CD4-positive, alpha-beta T cell treated with Interleukin-15 for 4 hours (primary cell): ENCODE data around the gene PTGFRN.

Experiments
- DNase-seq: peaks from one replicate; pipeline ENCODE4 v3.0.0-alpha.2; 2020; ENCODE audit warnings: low spot score

The PTGFRN gene

DNA sequence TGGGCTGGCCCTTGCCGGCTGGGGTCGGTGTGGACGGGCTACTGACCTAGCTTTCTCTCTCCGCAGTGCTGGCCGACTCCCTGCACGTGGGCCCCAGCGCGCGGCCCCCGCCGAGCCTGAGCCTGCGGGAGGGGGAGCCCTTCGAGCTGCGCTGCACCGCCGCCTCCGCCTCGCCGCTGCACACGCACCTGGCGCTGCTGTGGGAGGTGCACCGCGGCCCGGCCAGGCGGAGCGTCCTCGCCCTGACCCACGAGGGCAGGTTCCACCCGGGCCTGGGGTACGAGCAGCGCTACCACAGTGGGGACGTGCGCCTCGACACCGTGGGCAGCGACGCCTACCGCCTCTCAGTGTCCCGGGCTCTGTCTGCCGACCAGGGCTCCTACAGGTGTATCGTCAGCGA, 34.9 kb downstream of the PTGFRN start:
- no peak for DNase-seq

DNA sequence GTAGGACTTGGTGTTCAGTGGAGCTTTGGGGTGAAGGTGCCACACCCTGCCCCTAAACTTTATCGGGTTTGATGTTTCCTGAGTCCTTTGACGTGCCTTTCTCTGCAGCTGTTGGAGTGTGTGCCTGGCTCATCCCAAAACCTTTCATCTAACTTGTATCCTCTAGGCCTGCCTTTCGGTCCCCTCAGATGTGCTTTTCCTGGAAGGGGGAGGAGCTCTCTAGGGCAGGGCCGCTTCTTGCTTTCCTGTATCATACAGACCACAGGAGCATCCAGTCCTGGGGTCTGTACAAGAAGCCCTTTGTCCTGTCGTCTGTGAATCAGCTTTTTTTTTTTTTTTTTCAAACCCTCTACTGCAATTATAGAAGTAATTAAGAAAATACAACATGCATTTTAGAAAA, 35.7 kb downstream of the PTGFRN start:
- no peak for DNase-seq

DNA sequence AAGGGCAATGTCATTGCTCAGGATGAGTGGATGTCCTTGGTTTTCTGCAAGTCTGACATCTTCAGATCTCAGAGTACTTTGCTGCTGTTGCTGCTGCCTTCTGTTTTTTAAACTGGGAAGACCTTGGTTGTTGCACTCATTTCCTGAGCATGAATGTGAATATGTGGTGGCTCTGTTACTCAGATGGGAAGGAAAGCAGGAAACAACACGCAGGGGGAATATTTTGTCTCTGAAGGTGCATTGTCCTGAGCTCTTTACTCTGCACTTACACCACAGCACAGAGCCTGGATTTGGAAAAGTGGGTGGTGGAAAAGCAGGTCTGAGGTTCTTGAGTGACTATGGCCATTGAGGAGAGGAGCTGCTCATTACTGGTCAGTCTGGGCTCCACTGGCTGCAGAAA, 36.3 kb downstream of the PTGFRN start:
- DNase-seq, result no peak

DNA sequence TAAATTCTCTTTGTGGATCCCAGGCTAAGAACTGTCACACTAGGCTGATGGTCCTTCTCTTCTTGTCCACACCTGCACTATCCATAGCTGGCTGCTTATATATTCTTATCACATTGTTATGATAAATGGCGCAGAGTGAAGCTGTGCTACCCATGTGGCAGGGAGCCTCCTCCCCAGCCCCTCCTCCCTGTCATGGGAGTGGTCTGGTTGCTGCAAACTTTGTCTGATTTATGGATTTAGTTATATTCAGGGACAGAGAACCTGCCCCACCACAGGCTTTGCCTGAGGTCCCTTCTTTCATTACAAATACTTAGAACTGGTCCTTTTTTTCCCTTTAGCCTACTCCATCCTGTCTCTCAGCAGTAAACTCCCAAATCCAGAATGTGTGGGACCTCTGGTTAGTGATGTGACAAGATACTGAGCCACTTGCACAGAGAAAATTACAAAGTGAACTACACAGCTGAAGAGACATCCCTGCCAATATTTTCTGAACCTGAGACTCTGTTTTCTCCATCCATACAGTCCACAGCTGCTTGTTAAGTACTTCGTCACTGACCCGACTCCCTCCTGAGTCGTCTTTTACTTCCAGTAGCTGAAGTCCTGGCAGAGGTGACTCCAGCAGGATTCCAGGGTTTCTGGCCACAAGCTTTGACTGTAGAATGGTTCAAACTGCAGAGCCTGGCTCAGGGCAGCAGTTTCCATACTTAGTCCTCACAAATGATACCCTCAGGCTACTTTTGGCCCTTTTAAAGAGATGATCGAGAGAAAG, 37.6 kb downstream of the PTGFRN start:
- no peak for DNase-seq

DNA sequence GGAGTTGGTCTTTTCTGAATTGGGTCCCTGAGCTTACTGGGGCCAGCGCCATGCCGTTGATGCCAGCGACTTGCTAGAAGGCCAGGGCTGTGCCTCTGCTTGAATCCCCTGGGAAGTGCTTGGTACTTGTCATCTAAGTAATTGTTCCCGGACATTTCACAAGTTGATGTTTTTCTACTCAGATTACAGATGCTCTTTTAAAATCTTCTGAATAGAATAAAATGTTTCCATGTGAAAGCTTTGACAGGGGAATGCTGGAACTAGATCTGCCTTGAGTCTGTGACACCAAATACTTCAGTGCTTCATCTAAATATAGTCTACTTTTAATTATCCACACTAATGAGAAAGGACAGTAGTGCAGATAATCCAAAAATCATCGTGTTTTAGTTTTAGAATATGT, 38.3 kb downstream of the PTGFRN start:
- no peak for DNase-seq

DNA sequence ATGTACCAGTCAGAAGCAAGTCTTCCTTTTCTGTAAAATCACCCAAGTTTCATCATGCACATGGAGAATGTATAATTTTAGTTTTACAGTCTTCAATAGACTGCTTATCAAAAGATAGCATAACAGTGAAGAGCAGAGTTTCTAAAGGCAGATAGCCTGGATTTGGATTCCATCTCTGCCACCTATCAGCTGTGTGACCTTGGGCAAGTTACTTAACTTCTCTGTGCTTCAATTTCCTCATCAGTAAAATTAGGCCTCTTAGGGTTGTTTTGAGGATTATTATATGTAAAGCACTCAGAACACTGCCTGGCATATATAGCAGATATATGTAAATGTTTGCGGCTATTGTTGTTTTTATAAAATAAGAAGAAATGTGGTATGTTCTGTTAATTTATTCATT, 38.9 kb downstream of the PTGFRN start:
- DNase-seq, result no peak

DNA sequence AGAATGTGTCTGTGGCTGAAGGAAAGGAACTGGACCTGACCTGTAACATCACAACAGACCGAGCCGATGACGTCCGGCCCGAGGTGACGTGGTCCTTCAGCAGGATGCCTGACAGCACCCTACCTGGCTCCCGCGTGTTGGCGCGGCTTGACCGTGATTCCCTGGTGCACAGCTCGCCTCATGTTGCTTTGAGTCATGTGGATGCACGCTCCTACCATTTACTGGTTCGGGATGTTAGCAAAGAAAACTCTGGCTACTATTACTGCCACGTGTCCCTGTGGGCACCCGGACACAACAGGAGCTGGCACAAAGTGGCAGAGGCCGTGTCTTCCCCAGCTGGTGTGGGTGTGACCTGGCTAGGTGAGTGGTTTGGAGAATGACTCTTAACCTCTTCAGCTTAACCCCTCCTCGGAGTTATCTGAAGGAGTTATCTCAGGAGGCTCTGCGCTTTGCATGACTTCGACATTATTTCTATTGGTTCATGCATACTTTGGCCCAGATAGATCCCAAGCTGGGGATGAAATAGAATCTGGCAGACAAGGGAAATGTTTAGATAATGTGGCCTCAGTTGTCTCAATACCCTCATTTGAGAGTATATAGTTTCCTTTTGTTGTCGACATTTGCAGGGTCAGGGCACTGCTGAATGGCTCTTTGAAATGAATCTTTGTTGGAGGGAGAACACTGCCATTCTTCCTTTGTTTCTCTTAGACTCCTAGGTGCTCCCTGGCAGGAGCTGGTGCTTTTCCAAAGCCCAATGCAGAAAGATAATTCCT, 39.7 kb downstream of the PTGFRN start:
- no peak for DNase-seq

DNA sequence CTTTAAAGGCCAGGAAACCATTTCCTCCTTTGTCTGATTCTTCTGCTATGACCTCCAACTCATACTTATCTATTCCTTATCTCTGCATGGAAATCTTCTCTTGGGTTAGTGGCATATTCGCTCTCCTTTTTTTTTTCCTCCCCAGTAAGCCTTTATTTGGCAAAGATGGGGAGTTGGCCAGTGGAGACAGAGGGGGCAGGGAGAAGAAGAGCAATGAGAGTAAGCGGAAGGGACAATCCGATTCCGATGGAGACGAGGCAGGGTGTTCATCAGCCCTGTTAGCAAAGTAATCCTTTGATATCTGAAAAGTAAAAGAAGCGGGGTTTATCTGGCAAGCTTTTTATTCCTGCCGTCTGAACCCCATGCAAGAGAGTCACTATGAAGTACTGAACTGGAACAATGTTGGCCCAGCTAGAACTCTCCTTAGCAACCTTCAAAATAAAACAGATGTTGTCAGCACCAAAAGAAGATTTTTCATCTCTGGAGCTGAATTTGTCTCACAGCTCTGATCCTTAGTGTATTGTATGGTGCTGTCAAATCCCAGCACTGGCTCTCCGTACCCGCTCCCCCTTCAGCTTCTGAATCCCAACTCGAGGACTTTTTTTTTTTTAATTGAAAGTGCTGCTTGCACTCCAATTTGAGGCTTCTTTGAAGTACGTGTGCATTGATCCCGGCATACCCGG, 40.9 kb downstream of the PTGFRN start:
- DNase-seq, result no peak

DNA sequence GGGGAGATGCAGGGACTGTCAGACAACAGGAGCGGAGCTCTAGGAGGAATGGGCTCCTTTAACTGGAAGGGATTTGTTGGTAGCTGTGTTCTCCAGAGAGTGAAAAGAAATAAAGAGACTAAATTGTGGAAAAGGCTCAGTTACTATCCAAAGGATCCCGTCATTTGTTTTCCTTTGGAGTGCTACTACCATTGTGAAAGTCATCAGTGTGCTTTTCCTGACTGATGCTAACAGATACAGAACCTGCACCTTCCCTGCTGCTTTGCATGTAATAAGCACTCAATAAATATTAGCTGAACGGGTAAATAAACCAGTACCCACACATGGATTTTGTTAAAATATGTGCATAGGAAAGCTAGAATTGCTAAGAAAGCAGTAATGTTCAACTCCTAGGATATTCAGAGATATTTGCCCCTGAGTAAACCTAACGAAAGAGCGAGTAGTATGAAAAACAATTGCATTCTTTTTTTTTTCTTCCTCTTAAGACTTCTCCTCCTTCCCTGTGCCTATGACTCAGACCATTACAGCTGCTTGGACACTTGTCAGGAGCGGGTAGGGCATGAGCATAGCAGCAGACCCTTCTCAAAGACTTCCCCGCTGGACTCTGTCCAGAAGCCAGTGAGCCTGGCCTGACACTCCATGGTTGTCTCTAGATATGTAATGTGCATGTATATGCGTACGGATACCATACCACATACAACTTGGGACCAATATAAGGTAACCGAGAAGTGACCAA, 41.7 kb downstream of the PTGFRN start:
- DNase-seq, result no peak

DNA sequence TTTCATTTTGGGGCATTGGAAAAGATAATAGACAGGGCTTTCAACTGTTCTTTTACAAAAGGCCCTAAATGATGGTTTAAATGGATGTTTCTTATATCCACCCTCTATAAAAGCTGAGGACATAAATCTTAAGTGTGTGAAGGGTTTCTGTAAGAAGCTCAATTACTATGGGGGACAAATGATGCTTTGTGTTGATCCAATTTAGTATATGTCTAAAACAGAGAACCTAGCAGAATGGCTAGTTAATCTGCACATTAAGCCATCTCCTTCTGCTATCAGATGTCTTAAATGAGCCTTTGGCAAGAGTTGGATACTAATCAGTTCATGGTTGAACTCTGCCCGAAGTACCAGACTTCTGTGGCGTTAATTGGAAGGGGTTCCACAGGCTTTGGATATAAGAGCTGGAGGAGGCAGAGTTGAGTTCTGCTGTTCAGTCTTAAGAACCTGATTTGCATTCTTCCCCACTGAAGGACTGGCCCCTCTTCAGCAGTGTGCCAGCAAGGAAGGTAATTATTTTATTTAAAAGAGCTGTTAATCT, 43.1 kb downstream of the PTGFRN start:
- DNase-seq, result no peak

DNA sequence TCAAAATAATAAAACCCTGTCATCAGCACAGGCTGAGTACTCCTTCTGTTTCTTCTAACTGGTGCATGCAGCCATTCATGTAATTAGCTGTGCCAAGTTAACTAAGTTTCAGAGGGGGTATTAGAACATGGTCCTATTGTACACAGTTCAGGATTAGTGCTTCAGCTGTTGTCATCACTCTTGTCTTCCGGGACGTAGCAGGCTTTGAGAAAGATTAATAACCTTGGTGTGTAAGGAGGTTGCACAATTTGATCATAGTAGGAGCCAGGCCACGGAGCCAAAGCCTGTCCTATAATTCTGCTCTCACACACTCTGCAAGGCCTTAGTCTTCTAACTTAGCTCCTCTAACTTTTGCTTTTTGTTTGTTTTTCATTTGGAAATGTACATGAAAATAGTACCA, 44.7 kb downstream of the PTGFRN start:
- no peak for DNase-seq

DNA sequence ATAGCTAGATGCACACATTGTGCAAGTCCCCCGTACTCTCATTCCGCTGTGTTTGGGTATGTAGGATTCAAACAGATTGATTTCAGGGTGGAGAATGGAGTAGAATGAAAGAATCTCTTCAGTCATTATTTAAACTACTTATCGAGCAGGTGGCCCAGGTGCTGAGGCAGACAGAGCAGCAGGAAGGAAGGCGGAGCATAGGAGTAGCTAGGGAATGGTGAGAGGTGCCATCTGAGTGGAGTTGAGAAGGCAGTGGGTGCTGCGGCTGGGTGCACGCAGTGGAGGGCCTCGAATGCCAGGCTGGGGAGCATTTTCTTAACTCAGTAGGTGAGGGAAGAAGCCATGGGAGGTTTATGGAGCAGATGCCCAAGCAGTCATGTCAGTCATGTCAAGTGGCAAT, 46.7 kb downstream of the PTGFRN start:
- DNase-seq, result no peak

DNA sequence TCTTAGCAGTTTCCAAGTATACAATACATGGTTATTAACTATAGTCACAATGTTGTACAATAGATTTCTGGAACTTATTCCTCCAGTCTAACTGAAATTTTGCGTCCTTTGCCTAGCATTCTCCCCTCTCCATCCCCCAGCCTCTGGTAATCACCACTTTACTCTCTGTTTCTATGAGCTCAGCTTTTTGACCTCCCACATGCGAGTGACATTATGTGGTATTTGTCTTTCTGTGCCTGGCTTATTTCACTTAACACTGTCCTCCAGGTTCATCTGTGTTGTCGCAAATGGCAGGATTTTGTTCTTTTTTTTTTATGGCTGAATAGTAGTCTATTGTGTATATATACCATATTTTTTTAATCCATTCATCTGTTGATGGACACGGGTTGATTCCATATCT, 47.9 kb downstream of the PTGFRN start:
- no peak for DNase-seq

DNA sequence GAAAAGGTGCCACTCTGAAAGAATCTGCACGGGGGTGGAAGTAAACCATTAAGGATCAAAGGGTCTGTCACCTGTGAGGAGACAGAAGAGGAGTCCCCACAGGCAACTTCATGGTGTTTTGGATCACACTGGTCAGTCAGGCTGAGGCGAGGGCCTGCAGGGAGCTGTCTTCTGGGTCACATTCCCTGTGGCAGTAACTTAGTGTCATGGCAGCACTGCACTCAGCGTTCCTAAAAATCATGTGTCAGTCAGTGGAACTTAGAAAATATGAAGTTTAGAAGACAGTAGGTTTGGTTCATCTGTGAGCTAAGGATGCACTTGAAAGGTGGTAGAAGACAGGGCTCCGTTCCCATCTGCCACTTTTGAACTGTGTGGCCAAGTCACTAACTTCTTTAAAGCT, 48.4 kb downstream of the PTGFRN start:
- no peak for DNase-seq

DNA sequence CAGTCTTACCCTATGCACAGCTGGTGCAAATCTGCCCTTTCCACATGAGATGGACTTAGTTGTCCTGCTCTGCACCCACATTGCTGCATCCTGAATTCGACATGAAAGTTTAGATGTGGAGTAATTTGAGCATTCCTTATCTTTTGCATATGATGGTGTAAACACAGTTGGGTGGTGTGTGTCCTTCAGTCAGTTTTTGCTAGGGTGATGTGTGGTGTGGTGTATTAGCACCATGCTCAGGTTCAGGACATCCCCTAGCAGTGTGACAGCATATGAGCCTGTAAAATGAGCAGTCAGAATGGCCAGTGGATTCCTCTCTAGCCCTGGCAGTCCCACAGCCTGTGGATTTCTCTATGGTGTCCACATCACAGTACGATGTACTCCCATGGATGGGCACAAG, 49.3 kb downstream of the PTGFRN start:
- no peak for DNase-seq

DNA sequence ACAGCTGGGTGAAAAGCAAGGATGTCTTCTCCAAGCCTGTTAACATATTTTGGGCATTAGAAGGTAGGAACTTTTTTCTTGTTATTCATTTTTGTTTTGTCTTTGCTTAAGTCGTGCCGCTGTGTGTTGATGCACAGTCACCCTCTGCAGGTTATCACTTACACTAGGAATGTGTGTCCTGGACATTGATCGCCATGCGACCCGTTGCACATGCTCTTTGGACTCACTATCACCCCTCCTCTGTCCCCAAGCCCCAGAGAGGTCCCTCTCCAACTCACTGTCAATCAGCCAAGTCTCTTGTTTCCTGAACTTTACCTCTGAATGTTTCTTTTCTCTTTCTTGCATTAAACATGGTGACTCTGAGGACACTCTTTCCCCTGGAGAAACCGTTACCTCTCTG, 51.9 kb downstream of the PTGFRN start:
- DNase-seq, result no peak

DNA sequence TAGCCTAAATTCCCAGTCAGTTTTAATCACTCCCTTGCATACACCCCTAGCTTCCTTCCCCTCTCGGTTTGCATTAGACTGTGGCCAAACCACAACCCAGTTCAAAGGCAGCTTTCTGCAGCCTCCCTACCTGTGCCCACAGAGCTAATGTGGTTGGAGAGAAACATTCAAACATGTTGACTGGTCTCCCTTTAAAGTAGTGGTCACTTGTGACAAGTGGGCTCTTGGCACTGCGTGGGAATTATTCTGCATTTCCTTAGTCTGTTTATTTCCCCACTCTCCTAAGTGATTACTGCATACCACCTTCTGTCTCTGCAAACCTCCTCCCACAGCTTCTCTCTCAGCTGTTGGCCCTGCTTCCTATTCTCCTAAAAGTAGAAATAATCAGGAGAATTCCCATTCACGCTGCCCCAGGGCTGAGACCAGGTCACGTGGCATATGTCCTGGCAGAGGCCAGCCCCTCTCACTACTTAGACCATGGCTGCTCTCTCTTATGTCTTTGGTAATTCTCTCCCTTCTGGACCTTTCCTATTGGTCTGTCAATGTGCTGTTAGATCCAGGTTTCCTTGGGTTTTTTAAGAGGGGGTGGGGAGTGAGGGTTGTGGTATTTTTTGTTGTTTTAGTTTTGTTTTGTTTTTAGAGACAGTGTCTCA, 53.4 kb downstream of the PTGFRN start:
- DNase-seq, result peak; percentile 7

DNA sequence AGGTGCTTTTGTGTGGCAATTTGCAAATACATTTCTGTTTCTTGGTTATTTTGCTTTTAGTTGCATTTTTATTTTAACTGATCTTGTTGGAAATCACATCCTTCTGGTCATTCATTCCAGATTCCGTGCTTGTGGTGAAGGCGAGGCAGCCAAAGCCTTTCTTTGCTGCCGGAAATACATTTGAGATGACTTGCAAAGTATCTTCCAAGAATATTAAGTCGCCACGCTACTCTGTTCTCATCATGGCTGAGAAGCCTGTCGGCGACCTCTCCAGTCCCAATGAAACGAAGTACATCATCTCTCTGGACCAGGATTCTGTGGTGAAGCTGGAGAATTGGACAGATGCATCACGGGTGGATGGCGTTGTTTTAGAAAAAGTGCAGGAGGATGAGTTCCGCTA, 57.1 kb downstream of the PTGFRN start:
- no peak for DNase-seq

DNA sequence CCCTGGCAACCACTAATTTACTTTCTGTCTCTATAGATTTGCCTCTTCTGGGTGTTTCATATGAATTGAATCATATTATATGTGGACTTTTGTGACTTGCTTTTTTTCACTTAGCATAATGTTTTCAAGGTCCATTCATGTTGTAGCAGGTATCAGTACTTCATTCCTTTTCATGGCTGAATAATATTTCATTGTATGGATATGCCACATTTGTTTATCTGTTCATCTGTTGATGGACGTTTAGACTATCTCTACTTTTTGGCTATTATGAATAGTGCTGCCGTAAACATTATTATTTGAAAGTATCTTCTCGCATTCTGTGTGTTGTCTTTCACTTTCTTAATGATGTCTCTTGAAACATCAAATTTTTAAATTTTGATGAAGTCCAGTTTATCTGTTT, 59.0 kb downstream of the PTGFRN start:
- DNase-seq, result no peak

DNA sequence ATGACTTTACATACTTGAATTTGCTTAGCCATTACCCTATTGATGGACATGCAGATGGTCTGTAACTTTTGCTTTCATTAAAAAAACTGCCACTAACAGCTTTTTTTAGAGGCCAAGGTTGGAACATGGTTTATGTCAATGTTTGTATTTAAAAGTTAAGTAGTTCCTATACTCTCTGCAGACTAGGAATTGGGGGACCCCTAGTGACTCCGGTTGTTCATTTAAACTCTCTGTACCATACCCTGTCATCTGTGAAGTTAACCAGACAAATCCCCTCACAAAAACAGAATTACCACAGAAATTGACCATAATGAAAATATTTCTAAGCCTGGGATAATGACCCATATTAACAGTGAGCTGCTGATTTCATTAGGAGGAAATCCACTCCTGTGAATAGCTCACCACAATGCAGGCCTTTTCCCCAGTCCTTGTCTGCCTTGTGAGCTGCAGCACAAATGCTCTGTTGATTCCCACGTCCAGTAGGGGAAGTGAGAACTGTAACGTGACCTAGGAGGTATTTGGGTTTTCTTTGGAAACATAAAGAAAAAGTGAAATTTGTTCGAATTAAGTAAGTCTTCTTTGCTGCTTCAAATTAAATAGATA, 61.6 kb downstream of the PTGFRN start:
- DNase-seq, result no peak

DNA sequence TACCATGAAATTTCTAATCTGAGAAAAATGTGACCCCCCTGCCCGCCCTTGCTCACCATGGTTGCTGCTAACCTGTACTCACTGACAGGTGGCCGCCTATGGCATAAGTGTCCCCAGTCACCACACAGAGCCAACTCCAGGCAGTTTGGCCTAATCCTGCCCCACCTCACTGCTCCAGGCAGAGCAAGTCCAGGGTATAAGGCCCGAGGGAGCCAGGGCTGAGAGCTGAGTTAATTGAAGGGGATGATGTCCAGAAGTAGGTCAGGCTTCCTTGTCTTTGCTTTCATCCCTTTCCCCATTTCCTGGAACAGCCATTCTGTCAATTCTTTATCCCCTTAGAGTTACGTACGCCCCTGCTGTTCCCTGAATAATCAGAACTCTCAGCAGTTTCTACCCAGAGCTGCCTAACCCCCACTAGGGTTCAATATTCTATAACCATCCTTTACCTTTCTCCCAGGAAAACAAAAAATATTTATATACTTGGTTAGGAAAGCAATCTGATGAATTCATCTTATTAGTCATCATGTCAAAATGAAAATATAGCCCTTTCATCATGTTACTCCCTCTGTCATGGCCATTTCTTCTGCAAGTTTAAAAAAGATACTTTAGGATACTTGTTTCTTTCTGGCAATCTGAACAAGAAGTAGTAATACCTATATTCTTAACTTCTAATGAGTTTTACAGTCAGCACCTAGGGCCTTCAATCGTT, 62.4 kb downstream of the PTGFRN start:
- no peak for DNase-seq
